Small intestine (tissue), 16 donors: ENCODE measurements around the gene ATF4. TPM values are rescaled to one million over a fixed set of nuclear protein-coding genes. Genes with fewer than 3 reads are reported as not detected.

Source experiments
- DNase-seq, 2 donors: peaks; one replicate each; pipeline versions ENCODE4 v3.0.0 to v3.0.0-alpha.2; 2013
- FAIRE-seq: peaks from 2 replicates; lab custom pipeline; 2012; peaks lifted over from hg19 to GRCh38; lab: Jason Lieb, UNC
- H3K27ac ChIP-seq, 3 donors: one replicate each; pipeline ENCODE4 v1.5.1; 2013; ENCODE audit warnings: low read length in 2 of 3, mild to moderate bottlenecking in 2 of 3, control low read depth in 1 of 3, inconsistent platforms in 1 of 3, low read depth in 1 of 3, moderate library complexity in 1 of 3
- H3K27me3 ChIP-seq, 3 donors: one replicate each; pipeline ENCODE4 v1.6.1; 2013; ENCODE audit warnings: low read length in 3 of 3, inconsistent platforms in 1 of 3; ENCODE audit not compliant: control insufficient read depth in 3 of 3, insufficient read depth in 3 of 3
- H3K36me3 ChIP-seq, 3 donors: one replicate each; pipeline ENCODE4 v1.6.1; 2013; ENCODE audit warnings: low read length in 3 of 3, inconsistent platforms in 1 of 3, low read depth in 1 of 3, mild to moderate bottlenecking in 1 of 3, moderate library complexity in 1 of 3; ENCODE audit not compliant: control insufficient read depth in 3 of 3, insufficient read depth in 2 of 3
- H3K4me1 ChIP-seq, 3 donors: one replicate each; pipeline ENCODE4 v1.6.1; 2013; ENCODE audit warnings: low read length in 2 of 3, inconsistent platforms in 1 of 3, low read depth in 1 of 3, mild to moderate bottlenecking in 1 of 3, moderate library complexity in 1 of 3; ENCODE audit not compliant: control insufficient read depth in 3 of 3, insufficient read depth in 2 of 3
- H3K4me3 ChIP-seq, 3 donors: one replicate each; pipeline ENCODE4 v1.5.1; 2013; ENCODE audit warnings: low read length in 3 of 3, control low read depth in 1 of 3, inconsistent platforms in 1 of 3, low read depth in 1 of 3, mild to moderate bottlenecking in 1 of 3, moderate library complexity in 1 of 3
- H3K9me3 ChIP-seq, 2 donors: one replicate each; pipeline ENCODE4 v1.6.1; 2013; ENCODE audit warnings: low read depth in 1 of 2, low read length in 1 of 2; ENCODE audit not compliant: control insufficient read depth in 2 of 2, insufficient read depth in 1 of 2
- WGBS, 3 donors: extraction: QIAGEN DNeasy Blood & Tissue Kit; methylation state at CpG; one replicate each; pipeline ENCODE4 v1.1.7; 2013; 5-methylcytosine and 5-hydroxymethylcytosine counted together
- long read RNA-seq, 10 donors: transcript quantifications; one replicate each; lab custom pipeline, GENCODE V29; 2026
- polyA plus RNA-seq, 4 donors: library from polyadenylated mRNA; stranded (reverse) in 3 of 4; unstranded in 1 of 4; fragments of 200-250 nt in 3 of 4; fragments of 120-200 nt in 1 of 4; gene quantifications; one replicate each; pipeline versions ENCODE4 v1.2.1 to v1.2.3, GENCODE V29; 2013
- donor health status: healthy with polysubstance abuse.
- donor health status: control.
- donor health status: control.
- donor health status: Bipolar disorder and iron deficiency.
- donor health status: healthy.

ATF4 gene
- polyA plus RNA-seq, result 100 to 1,000 TPM; 271 to 709 (median 505) TPM
- long read RNA-seq, donor 1, transcript ATF4-201 (2 exons, 2,019 nt), result minor isoform, 63 of 213 reads
- long read RNA-seq, donor 1, transcript ATF4-202 (3 exons, 1,419 nt), result major isoform, 140 of 213 reads
- long read RNA-seq, donor 1, partial matches to known transcripts, result 10 of 213 reads
- long read RNA-seq, donor 1, other reads (novel, unspliced or antisense), result 0 of 213 reads
- long read RNA-seq, donor 2, transcript ATF4-202 (3 exons, 1,419 nt), result major isoform, 25 of 35 reads
- long read RNA-seq, donor 2, transcript ATF4-201 (2 exons, 2,019 nt), result minor isoform, 10 of 35 reads
- long read RNA-seq, donor 2, partial matches to known transcripts, result 0 of 35 reads
- long read RNA-seq, donor 2, other reads (novel, unspliced or antisense), result 0 of 35 reads
- long read RNA-seq, donor 3, transcript ATF4-201 (2 exons, 2,019 nt), result minor isoform, 30 of 79 reads
- long read RNA-seq, donor 3, transcript ATF4-202 (3 exons, 1,419 nt), result major isoform, 41 of 79 reads
- long read RNA-seq, donor 3, partial matches to known transcripts, result 8 of 79 reads
- long read RNA-seq, donor 3, other reads (novel, unspliced or antisense), result 0 of 79 reads
- long read RNA-seq, donor 4, partial matches to known transcripts, result 0 of 1 reads
- long read RNA-seq, donor 4, other reads (novel, unspliced or antisense), result 0 of 1 reads
- long read RNA-seq, donor 5, transcript ATF4-202 (3 exons, 1,419 nt), result minor isoform, 10 of 21 reads
- long read RNA-seq, donor 5, transcript ATF4-201 (2 exons, 2,019 nt), result major isoform, 11 of 21 reads
- long read RNA-seq, donor 5, partial matches to known transcripts, result 0 of 21 reads
- long read RNA-seq, donor 5, other reads (novel, unspliced or antisense), result 0 of 21 reads
- long read RNA-seq, donor 6, transcript ATF4-201 (2 exons, 2,019 nt), result minor isoform, 11 of 148 reads
- long read RNA-seq, donor 6, transcript ATF4-202 (3 exons, 1,419 nt), result major isoform, 59 of 148 reads
- long read RNA-seq, donor 6, partial matches to known transcripts, result 78 of 148 reads
- long read RNA-seq, donor 6, other reads (novel, unspliced or antisense), result 0 of 148 reads
- long read RNA-seq, donor 7, transcript ATF4-201 (2 exons, 2,019 nt), result minor isoform, 18 of 77 reads
- long read RNA-seq, donor 7, transcript ATF4-202 (3 exons, 1,419 nt), result major isoform, 59 of 77 reads
- long read RNA-seq, donor 7, partial matches to known transcripts, result 0 of 77 reads
- long read RNA-seq, donor 7, other reads (novel, unspliced or antisense), result 0 of 77 reads
- long read RNA-seq, donor 8, transcript ATF4-202 (3 exons, 1,419 nt), result major isoform, 5 of 6 reads
- long read RNA-seq, donor 8, partial matches to known transcripts, result 0 of 6 reads
- long read RNA-seq, donor 8, other reads (novel, unspliced or antisense), result 0 of 6 reads
- long read RNA-seq, donor 9, transcript ATF4-202 (3 exons, 1,419 nt), result major isoform, 15 of 57 reads
- long read RNA-seq, donor 9, transcript ATF4-201 (2 exons, 2,019 nt), result minor isoform, 6 of 57 reads
- long read RNA-seq, donor 9, partial matches to known transcripts, result 36 of 57 reads
- long read RNA-seq, donor 9, other reads (novel, unspliced or antisense), result 0 of 57 reads
- long read RNA-seq, donor 10, transcript ATF4-201 (2 exons, 2,019 nt), result minor isoform, 35 of 112 reads
- long read RNA-seq, donor 10, transcript ATF4-202 (3 exons, 1,419 nt), result major isoform, 77 of 112 reads
- long read RNA-seq, donor 10, partial matches to known transcripts, result 0 of 112 reads
- long read RNA-seq, donor 10, other reads (novel, unspliced or antisense), result 0 of 112 reads

GRCh38 chr22:39520226-39521105 lies at the start of gene ATF4:
ATF4 (plus strand) TSS chr22:39520562; CDS start chr22:39521446, 884 bp downstream.
- Histone ChIP-seq H3K4me1 (peaks cover 0 to 40% (median 0%) of the 10 kb centered on the region in 3 donors), H3K27me3 (no peaks in the 10 kb centered on the region), H3K9me3 (no peaks in the 10 kb centered on the region), H3K4me3 (peak within 1 kb of the TSS; percentile 96 to 100 (median 98)), H3K27ac (peak within 1 kb of the TSS; percentile 96 to 99 (median 98)), H3K36me3 (peaks cover 14 to 66% (median 14%) of the 10 kb centered on the region in 3 donors)
- WGBS, 3 donors, result 0% methylated on average over 74 to 86 of the region's 86 CpGs
- DNase-seq (peak; percentile 66 to 100), FAIRE-seq (no peak)

GRCh38 chr22:39471381-39472141 lies 48.8 kb upstream of the ATF4 start:
- Histone ChIP-seq H3K36me3 (peaks cover 0 to 17% (median 0%) of the 10 kb centered on the region in 3 donors), H3K4me3 (peak overlapping the region in 2 of 3 donors; percentile 52 to 64), H3K4me1 (peaks cover 0 to 92% (median 6%) of the 10 kb centered on the region in 3 donors), H3K27me3 (no peaks in the 10 kb centered on the region), H3K27ac (peak overlapping the region; percentile 93 to 99 (median 99)), H3K9me3 (no peaks in the 10 kb centered on the region)
- FAIRE-seq, result no peak
- DNase-seq, result peak; percentile 84 to 86
- WGBS, 3 donors, result 12 to 23% (median 18%) methylated on average over 12 to 13 of the region's 13 CpGs

GRCh38 chr22:39472570-39473556 lies 47.5 kb upstream of the ATF4 start:
- FAIRE-seq (no peak), DNase-seq (peak; percentile 92 to 98)
- WGBS, 3 donors, result 13 to 55% (median 37%) methylated on average over 19 of the region's 19 CpGs
- peak overlapping the region in 2 of 3 donors; percentile 29 to 63 for H3K4me3 ChIP-seq
- no peaks in the 10 kb centered on the region for H3K27me3 ChIP-seq
- peaks cover 0 to 30% (median 2%) of the 10 kb centered on the region in 3 donors for H3K36me3 ChIP-seq
- peak overlapping the region; percentile 93 to 99 (median 99) for H3K27ac ChIP-seq
- no peaks in the 10 kb centered on the region for H3K9me3 ChIP-seq
- H3K4me1 ChIP-seq, result peaks cover 0 to 91% (median 2%) of the 10 kb centered on the region in 3 donors

GRCh38 chr22:39473851-39474250 lies 46.5 kb upstream of the ATF4 start:
- H3K4me1 ChIP-seq, result peaks cover 0 to 88% (median 2%) of the 10 kb centered on the region in 3 donors
- H3K27me3 ChIP-seq, result no peaks in the 10 kb centered on the region
- peak overlapping the region in 2 of 3 donors; percentile 32 to 63 for H3K4me3 ChIP-seq
- peak; percentile 72 to 75 for DNase-seq
- peaks cover 0 to 40% (median 2%) of the 10 kb centered on the region in 3 donors for H3K36me3 ChIP-seq
- FAIRE-seq, result no peak
- peak overlapping the region; percentile 93 to 99 (median 99) for H3K27ac ChIP-seq
- no peaks in the 10 kb centered on the region for H3K9me3 ChIP-seq
- WGBS, 3 donors, result 16 to 70% (median 34%) methylated on average over 5 of the region's 5 CpGs

GRCh38 chr22:39474351-39475111 lies 45.8 kb upstream of the ATF4 start:
- H3K4me3 ChIP-seq, result peak overlapping the region in 2 of 3 donors; percentile 32 to 63
- H3K27ac ChIP-seq, result peak overlapping the region; percentile 93 to 99 (median 99)
- H3K4me1 ChIP-seq, result peaks cover 0 to 85% (median 2%) of the 10 kb centered on the region in 3 donors
- peaks cover 0 to 44% (median 2%) of the 10 kb centered on the region in 3 donors for H3K36me3 ChIP-seq
- no peaks in the 10 kb centered on the region for H3K9me3 ChIP-seq
- FAIRE-seq (no peak), DNase-seq (peak; percentile 93)
- WGBS, 3 donors, result 23 to 57% (median 33%) methylated on average over 10 to 11 of the region's 11 CpGs
- no peaks in the 10 kb centered on the region for H3K27me3 ChIP-seq
